Activated T-helper 2 cell treated with anti-CD3 and anti-CD28 coated beads, Interferon-gamma antibody, Interleukin-2, Interleukin-4, amounts not matched to agents 10 μg/mL and 5 μg/mL and 100 μg/mL, durations not matched to agents 14 hours and 24 hours and 36 hours (primary cell): ENCODE results near the gene PPP6R2. TPM values are rescaled to one million over a fixed set of nuclear protein-coding genes. Genes with fewer than 3 reads are reported as not detected.

Experiments used
- DNase-seq: peaks from one replicate; pipeline ENCODE4 v3.0.0; 2021; ENCODE audit warnings: low spot score
- H3K27ac Mint-ChIP-seq: one replicate; pipeline ENCODE4 v1.8.0; 2021; ENCODE audit warnings: mixed read lengths
- H3K27me3 Mint-ChIP-seq: one replicate; pipeline ENCODE4 v1.8.0; 2021; ENCODE audit warnings: low read depth, mixed read lengths
- H3K36me3 Mint-ChIP-seq: one replicate; pipeline ENCODE4 v1.8.0; 2021; ENCODE audit warnings: low read depth, mixed read lengths
- H3K4me1 Mint-ChIP-seq: one replicate; pipeline ENCODE4 v1.8.0; 2021; ENCODE audit warnings: low read depth, mixed read lengths
- H3K4me3 Mint-ChIP-seq: one replicate; pipeline ENCODE4 v1.8.0; 2021; ENCODE audit warnings: low read depth, mild to moderate bottlenecking, moderate library complexity, mixed read lengths
- H3K9me3 Mint-ChIP-seq: one replicate; pipeline ENCODE4 v1.8.0; 2021; ENCODE audit warnings: mixed read lengths
- intact Hi-C: fragments of 100-400 bp; cut with micrococcal nuclease; formaldehyde crosslinking; loops from one replicate; pipeline ENCODE4 v1.15.1; 2023
- total RNA-seq: library from RNA; stranded (reverse); gene quantifications from 2 replicates; pipeline ENCODE4 v1.2.3, GENCODE V29; 2022

The PPP6R2 gene
- total RNA-seq, 1 donor from 2014 or later: 45.0 TPM

GRCh38 chr22:50440544-50441249 is 97.6 kb downstream of the PPP6R2 start:
- Mint-ChIP-seq H3K27me3 (no peaks in the 10 kb centered on the region), H3K9me3 (no peaks in the 10 kb centered on the region), H3K27ac (no peak overlapping the region), H3K4me1 (no peaks in the 10 kb centered on the region), H3K36me3 (peaks cover 18% of the 10 kb centered on the region), H3K4me3 (no peak overlapping the region)
- intact Hi-C loops: no loop called here
- no peak for DNase-seq

GRCh38 chr22:50441428-50441993 is 98.4 kb downstream of the PPP6R2 start:
- H3K9me3 Mint-ChIP-seq: no peaks in the 10 kb centered on the region
- H3K4me3 Mint-ChIP-seq: no peak overlapping the region
- H3K4me1 Mint-ChIP-seq: no peaks in the 10 kb centered on the region
- no peak overlapping the region for H3K27ac Mint-ChIP-seq
- intact Hi-C loops: no loop called here
- H3K36me3 Mint-ChIP-seq: peaks cover 21% of the 10 kb centered on the region
- DNase-seq: no peak
- H3K27me3 Mint-ChIP-seq: no peaks in the 10 kb centered on the region

GRCh38 chr22:50443197-50443596 is 100.1 kb downstream of the PPP6R2 start:
- Mint-ChIP-seq H3K4me1 (no peaks in the 10 kb centered on the region), H3K4me3 (no peak overlapping the region), H3K36me3 (peaks cover 21% of the 10 kb centered on the region), H3K27me3 (no peaks in the 10 kb centered on the region), H3K27ac (no peak overlapping the region), H3K9me3 (no peaks in the 10 kb centered on the region)
- no peak for DNase-seq
- intact Hi-C loops: no loop called here

GRCh38 chr22:50443801-50444625 is 100.9 kb downstream of the PPP6R2 start:
- Mint-ChIP-seq H3K36me3 (peaks cover 26% of the 10 kb centered on the region), H3K4me3 (no peak overlapping the region), H3K27me3 (no peaks in the 10 kb centered on the region), H3K9me3 (no peaks in the 10 kb centered on the region), H3K27ac (no peak overlapping the region), H3K4me1 (no peaks in the 10 kb centered on the region)
- no peak for DNase-seq
- intact Hi-C loops: no loop called here

- Mint-ChIP-seq H3K27ac (no peak overlapping the region), H3K36me3 (peaks cover 33% of the 10 kb centered on the region), H3K9me3 (no peaks in the 10 kb centered on the region), H3K27me3 (no peaks in the 10 kb centered on the region), H3K4me1 (no peaks in the 10 kb centered on the region), H3K4me3 (no peak overlapping the region)
- intact Hi-C loops: no loop called here
- DNase-seq: no peak
Measured at GRCh38 chr22:50444663-50445062, 101.5 kb downstream of the PPP6R2 start.

- intact Hi-C loops: no loop called here
- H3K27me3 Mint-ChIP-seq: no peaks in the 10 kb centered on the region
- no peak overlapping the region for H3K27ac Mint-ChIP-seq
- no peaks in the 10 kb centered on the region for H3K4me1 Mint-ChIP-seq
- H3K4me3 Mint-ChIP-seq: no peak overlapping the region
- peaks cover 36% of the 10 kb centered on the region for H3K36me3 Mint-ChIP-seq
- no peaks in the 10 kb centered on the region for H3K9me3 Mint-ChIP-seq
- no peak for DNase-seq
Measured at GRCh38 chr22:50445071-50445879, 102.1 kb downstream of the PPP6R2 start.

GRCh38 chr22:50445880-50446707 is 103.0 kb downstream of the PPP6R2 start:
- Mint-ChIP-seq H3K4me3 (no peak overlapping the region), H3K4me1 (no peaks in the 10 kb centered on the region), H3K27ac (no peak overlapping the region), H3K9me3 (no peaks in the 10 kb centered on the region), H3K36me3 (peaks cover 42% of the 10 kb centered on the region), H3K27me3 (no peaks in the 10 kb centered on the region)
- no peak for DNase-seq
- intact Hi-C loops: no loop called here

GRCh38 chr22:50446708-50447575 is 103.8 kb downstream of the PPP6R2 start:
- Mint-ChIP-seq H3K27me3 (no peaks in the 10 kb centered on the region), H3K4me1 (no peaks in the 10 kb centered on the region), H3K27ac (no peak overlapping the region), H3K36me3 (peaks cover 43% of the 10 kb centered on the region), H3K4me3 (no peak overlapping the region), H3K9me3 (no peaks in the 10 kb centered on the region)
- DNase-seq: no peak
- intact Hi-C loops: no loop called here

GRCh38 chr22:50447576-50448551 is 104.7 kb downstream of the PPP6R2 start:
- intact Hi-C loops: no loop called here
- no peak overlapping the region for H3K27ac Mint-ChIP-seq
- no peaks in the 10 kb centered on the region for H3K9me3 Mint-ChIP-seq
- H3K27me3 Mint-ChIP-seq: no peaks in the 10 kb centered on the region
- peaks cover 46% of the 10 kb centered on the region for H3K36me3 Mint-ChIP-seq
- peaks cover 2% of the 10 kb centered on the region for H3K4me1 Mint-ChIP-seq
- H3K4me3 Mint-ChIP-seq: no peak overlapping the region
- no peak for DNase-seq

GRCh38 chr22:50452649-50453048 is 109.5 kb downstream of the PPP6R2 start:
- H3K4me1 Mint-ChIP-seq: peaks cover 10% of the 10 kb centered on the region
- H3K9me3 Mint-ChIP-seq: no peaks in the 10 kb centered on the region
- H3K27me3 Mint-ChIP-seq: no peaks in the 10 kb centered on the region
- peak overlapping the region; percentile 70 for H3K27ac Mint-ChIP-seq
- DNase-seq: no peak
- intact Hi-C loops: no loop called here
- peaks cover 68% of the 10 kb centered on the region for H3K36me3 Mint-ChIP-seq
- H3K4me3 Mint-ChIP-seq: no peak overlapping the region
